Mesenteric fat pad (tissue), 1 donor: ENCODE results near the gene KLHL35. TPM values are rescaled to one million over a fixed set of nuclear protein-coding genes. Genes with fewer than 3 reads are reported as not detected.

Source experiments
- DNase-seq: peaks from one replicate; pipeline ENCODE4 v3.0.0-alpha.2; 2020; ENCODE audit warnings: low spot score
- long read RNA-seq: library from polyadenylated mRNA; unstranded; transcript quantifications from one replicate; pipeline ENCODE4 v2.0.0, GENCODE V29; 2020
- total RNA-seq: library from RNA; stranded (reverse); fragmentation: NEBNext Ultra II Directional; extraction: Animal tissue kit (Norgen Biotek cat#: 25700); gene quantifications from one replicate; pipeline ENCODE4 v1.2.1, GENCODE V29; 2021
- donor health status: DM: yes; HTN: yes; CAD: no.

The KLHL35 gene, protein sequence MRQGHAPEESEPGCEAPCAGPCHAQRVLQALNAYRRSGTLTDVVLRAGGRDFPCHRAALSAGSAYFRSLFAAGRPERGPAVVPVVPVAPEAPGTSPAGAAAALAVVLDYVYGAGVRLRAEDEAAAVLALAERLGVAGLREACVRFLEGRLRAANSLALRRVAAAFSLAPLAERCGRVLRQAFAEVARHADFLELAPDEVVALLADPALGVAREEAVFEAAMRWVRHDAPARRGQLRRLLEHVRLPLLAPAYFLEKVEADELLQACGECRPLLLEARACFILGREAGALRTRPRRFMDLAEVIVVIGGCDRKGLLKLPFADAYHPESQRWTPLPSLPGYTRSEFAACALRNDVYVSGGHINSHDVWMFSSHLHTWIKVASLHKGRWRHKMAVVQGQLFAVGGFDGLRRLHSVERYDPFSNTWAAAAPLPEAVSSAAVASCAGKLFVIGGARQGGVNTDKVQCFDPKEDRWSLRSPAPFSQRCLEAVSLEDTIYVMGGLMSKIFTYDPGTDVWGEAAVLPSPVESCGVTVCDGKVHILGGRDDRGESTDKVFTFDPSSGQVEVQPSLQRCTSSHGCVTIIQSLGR
- 0.61 TPM for total RNA-seq
- long read RNA-seq, partial matches to known transcripts, result 0 of 2 reads
- long read RNA-seq, other reads (novel, unspliced or antisense), result 2 of 2 reads

DNA sequence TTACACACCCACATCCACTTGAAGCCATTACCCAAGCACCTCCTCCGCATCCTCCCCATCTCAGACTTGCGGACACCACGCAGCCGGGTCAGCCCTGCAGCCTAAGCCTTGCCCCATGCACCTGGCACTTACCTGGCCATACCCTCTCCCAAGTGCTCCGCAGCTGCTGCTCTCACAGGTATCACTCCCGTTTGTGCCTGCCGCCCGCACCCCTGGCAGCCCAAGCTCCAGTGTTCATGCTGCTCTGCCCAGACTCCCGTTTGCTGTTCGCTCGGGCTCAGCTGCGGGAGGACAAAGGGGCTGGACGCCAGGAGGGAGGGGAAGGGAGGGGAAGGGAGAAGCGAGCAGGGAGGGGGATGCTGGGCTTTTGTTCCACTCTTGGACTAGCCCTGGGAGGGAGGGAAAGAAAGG, at the start of gene KLHL35:
TSS of gene KLHL35 (minus strand) at position 293 of the 411 bp plus-strand sequence. CDS start 2,574 bp downstream, outside the sequence.
- no peak for DNase-seq

DNA sequence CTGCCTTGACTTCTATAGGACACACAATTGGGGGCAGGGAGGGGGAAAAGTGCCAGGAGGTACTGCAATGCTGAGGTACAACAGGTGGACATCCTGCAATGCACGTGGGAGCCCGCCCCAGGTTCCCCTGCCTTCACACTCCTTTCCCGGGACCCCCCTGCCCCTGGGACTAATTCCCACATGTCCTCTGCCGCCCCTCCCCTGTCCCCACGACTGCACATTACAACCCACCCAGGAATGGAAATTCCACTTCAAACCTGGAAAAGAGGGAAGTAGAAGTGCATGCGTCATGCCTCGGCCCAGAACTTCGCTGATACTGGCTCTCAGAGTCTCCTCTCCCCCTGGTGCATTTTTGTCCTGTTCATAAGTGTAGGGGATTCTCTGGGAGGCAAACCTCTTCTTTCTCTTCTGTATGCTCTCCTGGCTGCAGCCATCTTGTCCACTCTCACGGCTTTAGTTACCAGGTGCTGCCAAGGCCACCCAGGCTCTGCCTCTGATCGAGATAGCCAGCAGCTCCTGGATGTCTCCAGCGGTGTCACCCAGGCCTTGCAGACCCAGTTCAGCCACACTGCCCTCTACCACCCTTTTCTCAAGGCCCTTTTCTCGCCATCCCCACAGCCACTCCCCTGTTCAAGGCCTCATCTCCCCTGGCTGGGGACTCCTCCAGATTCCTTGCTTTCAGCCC, 49.1 kb upstream of the KLHL35 start:
- DNase-seq, result no peak

DNA sequence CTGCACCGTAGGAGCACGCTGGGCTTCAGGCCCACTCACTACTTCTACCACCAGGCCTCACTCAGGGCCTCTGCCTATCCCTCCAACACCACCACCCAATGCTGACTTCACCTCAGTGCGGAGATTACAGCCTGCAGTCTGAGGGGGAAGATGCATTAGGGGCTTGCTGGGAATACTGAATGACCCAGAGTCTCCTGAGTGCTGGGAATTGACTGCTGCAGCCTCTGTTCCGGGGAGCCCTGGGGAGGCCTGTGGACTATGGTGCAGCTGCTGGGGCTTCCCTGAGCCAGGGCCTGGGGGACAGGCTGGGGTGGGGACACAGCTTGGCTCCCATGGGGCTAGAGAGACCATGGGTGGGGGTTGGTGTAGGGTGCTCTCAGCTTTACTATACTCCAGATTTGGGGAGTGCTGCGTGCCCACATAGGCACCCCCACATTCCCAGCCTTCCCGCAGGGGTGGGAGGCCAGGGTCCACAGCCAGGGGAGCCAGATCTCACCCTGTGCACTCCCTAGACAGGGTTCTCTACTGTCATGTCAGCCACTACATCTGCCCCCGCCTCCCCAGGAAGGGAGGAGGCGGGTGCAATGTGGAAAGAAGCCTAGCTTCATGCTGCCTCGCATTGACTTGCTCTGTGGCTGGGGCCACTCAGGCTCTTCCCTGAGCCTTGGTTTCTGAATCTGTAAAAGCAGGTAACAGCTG, 48.4 kb upstream of the KLHL35 start:
- no peak for DNase-seq

DNA sequence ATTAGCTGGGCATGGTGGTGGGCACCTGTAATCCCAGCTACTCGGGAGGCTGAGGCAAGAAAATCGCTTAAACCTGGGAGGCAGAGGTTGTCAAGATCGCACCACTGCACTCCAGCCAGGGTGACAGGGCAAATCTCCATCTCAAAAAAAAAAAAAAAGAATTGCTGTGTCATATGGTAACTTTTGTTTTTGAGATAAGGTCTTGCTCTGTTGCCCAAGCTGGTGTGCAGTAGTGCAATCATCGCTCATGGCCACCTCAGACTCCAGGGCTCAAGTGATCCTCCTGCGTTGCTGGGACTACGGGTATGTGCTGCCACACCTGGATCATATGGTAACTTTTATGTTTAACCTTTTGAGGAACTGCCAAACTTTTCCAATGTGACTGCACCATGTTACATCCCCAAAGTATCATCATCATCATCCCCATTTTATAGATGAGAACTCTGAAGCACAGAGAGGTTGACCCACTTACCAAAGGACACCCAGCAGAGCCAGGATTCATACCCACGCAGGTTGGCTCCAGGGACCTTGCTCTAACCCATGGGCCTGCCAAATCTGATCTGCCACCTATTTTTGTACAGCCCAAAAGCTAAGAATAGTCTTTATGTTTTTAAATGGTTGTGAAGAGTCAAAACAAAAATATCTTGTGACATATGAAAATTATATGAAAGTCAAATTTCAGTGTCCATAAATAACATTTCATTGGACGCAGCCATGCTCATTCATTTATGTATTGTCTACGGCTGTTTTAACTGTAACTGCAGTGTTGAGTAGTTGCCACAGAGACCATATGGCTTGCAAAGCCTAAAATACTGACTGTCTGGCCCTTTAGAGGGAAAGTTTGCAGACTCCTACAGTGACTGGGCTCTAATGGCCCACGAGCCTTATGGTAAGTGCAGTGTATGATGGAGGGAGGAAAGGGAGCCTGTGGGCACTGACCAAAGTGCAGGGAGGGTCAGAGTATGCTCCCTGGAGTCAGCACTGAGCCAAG, 47.5 kb upstream of the KLHL35 start:
- DNase-seq, result no peak

DNA sequence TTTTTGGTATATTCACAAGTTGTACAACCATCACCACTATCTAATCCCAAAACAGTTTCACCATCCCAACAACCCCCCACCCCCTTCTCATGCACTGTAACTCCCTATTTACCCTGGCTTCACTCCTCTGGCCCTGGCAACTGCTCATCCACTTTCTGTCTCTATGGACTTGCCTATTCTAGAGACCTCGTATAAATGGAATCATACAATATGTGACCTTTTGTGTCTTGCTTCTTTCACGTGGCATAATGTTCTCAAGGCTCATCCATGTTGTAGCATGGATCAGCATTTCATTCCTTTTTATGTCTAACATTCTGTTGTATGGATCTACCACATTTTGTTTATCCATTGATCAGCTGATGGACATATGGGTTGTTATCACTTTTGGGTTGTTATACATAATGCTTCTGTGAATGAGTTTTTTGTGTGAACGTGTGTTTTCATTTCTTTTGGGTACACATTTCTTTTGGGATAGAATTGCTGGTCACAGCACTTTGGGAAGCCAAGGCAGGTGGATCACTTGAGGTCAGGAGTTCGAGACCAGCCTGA, 46.7 kb upstream of the KLHL35 start:
- DNase-seq, result no peak

DNA sequence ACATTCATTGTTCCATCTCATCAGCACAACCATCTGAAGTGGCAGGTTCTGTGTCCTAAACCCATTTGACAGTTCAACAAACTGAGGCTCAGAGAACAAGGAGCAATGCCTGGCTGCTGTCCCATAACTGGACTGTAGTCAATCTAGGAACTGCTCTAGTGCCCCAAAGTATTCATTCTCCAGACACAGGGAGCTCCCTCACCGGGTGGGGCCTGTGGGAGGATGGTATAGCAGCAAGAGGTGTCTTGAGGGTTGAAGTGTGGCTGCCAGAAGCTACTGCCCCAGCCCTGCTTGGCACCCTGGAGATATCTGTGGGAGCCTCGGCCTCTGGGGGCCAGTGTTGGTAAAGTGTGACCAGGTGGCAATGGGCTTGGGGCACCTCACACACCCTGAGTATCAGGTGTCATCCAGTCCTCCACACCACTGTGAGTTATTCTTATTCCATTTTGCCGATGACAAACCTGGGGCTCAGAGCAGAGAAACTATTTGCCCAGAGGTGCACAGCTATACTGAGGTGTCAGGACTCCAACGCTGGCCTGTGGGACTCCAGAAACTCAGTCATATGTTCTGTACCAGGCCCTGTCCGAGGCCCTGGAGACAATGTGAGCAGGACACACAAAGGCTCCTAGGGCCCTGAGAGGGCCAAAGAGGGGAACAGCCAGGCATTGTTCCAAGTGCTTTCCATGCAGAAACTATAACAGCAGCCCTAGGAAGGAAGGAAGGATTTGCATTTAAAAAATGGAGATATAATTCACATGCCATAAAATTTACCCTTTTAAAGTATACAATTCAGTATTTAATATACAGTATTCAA, 46.0 kb upstream of the KLHL35 start:
- no peak for DNase-seq

DNA sequence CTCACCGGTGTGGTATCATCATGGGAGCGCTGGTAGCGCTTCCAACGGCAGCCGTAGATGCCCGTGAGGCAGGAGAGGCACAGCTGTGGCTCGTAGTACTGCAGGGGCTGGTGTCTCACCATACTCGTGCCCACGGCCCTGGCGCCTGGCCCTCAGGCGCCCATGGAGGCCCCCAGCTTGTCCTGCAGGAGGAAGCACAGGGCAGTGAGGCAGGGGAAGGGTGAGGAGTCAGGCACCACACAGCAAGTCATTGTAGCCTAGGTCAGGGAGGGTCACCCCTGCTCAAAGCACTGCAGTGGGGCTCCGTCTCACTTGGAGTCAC, 44.6 kb upstream of the KLHL35 start:
- DNase-seq, result no peak

DNA sequence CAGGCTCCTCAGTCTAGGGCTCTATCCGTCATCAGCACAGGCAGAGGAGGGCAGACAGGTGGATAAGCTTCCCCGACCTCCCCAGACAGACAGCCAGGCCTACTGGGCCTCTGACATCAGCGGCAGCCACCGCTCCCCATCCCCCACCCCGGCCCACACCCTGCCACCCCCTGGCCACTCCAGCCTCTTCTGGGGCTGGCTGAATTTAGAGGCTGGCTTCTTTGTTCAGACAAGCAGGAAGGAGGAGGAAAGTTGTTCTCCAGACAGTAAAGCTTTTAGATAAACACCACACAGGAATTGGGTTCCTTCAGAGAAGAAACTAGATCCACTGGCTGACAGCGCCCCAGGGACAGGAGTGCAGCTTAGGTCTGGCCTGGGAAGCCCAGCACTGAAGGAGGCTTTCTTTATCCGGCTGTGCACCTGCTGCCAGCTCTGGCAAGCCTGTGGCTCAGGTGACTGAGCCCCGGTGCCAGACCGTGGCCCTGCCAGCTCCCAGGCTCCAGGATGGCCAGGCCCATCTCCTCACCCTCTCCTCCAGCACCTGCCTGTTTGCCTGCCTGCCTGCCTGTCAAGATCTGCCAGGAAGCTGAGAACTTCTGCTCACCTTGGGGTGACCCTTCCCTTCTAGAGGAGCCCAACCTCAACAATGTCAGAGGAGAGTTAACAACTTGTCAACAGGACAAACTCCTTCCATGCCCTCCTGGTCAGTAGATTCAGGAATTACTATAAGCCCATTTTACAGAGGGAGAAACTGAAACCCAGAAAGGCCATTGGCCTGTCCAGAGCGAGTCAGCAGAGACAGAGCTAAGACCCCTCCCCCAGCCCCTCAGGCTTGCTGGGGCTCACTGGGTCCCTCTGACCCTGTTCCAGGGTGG, 44.0 kb upstream of the KLHL35 start:
- no peak for DNase-seq

DNA sequence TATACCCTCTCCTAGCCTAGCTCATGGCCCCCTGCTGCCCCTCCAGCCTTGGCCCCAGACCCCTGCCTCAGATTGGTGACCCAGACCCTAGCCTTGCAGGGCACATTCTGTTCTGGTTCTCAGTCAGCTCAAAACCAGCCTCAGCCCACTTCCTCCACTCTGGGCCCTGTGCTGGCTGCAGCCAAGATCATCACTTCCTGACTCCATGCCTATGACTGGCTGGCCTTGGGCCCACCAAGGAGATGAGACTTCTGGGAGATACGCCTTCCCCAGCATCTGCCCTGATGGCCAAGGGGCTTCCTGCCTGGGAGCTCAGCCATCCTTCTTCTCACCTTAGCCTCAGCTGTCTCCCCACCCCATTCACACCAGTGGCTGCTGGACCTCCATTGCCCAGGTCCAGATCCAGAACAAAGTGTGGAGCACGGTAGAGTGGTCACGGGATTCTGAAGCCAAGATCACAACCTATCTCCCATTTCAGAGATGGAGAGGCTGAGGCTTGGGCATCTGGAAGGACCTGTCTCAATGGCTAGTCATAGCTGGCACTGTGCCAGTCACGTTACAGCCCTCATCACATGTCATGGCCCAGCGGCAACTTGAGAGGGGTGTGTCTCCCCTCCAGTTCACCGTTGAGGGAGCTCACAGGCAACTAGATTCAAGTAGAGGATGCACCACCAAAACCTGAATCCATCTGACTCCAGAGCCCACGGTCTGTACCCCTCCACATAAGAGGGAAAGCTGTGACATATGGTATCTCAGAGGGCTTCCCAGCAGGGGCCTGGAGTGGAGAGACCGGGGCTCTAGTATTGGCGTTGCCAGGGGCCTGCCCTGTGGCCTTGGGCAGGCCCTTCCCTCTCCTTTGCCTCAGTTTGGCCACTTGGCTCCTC, 43.0 kb upstream of the KLHL35 start:
- DNase-seq, result no peak

DNA sequence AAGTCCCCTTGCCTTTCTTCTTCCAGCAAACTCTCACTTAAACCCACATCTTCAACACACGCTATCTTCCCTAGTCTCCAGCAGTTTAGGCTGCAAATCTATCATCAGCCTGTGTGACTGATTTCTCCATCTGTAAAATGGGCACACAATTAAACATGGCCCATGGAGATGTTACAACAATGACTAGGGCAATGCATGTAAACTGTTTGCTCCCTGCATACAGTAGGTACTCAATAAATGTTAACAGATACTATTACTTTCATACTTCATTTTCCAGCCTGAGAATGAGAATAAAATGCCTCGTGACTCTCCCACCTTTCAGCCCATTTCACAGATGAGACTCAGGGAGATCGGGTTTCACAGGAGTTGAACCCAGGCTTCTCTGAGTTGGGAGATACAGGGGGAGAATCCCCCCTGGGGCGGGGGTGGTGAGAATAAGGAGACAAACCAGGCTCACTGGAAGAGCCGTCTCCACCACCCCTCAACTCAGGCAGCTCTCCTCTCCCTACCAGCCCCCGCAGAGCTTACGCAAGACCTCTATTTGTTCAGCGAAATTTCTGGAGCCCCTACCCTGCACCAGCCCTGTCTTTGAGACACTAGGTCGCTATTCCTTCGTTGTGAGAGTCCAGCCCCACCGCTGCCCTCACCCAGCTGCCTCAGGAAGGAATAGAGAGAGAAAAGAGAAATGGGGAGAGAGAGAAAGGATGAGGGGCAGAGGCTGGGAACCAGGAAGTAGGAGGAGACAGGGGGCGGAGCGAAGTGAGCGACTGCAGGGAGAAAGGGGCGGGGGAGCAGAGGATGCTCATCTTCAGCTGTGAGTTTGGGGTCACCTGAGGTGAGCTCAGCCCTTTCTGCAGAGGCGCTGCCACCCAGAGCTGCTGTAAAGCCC, 42.1 kb upstream of the KLHL35 start:
- no peak for DNase-seq

DNA sequence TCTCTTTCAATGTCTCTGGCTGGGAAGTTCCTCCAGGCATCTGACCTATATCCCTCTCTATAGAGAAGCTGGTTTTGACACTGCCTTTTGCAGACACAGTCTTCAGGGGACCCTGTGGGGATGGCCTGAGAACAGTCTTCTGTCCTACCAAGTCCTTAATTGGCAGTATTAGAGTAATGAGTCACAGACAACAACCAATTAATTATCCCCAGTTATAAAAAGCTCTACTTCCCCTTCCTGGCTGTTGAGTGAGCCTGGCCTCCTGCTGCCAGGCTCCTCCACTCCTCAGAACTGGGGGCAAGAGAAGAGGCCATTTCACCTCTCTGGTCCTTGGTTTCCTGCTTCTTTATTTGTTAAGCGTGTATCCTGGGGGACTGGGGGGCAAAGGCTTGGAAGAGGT, 41.2 kb upstream of the KLHL35 start:
- DNase-seq, result no peak

DNA sequence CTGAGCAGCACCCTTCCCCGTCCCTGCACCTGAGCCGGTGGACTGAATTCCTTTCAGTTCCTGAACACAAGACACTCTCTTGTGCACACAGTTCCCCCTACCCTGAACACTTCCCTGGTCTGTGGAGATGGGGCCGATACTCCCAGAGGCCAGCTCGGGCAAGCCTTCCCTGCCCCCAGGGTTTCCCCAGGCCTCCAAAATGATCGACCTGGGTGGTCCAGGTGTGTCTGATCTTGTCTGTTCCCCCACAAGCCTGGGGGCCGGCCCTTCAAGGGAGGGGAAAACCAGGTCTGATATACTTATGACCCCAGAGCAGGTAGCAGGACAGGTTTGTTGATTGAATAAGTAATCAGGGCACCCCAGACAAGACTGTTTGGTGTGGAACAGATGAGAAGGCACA, 40.7 kb upstream of the KLHL35 start:
- no peak for DNase-seq

DNA sequence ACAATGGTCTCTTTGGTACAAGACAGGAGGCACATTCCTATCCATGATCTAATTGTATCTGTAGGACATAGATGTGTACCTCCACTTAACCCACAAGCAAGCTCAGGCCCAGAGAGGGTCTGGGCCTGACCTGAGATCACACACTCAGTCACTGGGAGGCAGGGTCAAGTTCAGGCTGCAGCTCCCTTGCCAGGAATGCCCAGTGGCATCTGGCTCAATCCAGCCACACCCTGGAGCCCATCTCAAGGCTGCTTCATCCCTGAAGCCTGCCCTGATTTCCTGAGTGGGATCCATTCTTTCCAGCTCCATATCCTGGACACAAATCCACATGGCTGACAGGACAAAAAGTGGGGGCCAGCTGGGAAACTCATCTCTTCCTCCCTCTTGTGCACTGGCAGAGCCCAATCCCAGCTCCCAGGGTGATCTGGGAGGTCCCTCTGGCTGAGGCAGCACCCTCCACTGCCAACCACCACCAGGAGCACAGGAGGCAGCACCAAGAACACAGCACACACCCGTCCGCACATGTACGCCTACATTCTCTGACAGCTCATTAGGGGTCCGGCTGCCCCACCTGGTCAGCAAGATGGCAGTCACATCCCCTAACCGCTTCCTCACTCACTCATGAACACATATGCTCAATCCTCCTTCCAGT, 39.2 kb upstream of the KLHL35 start:
- DNase-seq, result no peak

DNA sequence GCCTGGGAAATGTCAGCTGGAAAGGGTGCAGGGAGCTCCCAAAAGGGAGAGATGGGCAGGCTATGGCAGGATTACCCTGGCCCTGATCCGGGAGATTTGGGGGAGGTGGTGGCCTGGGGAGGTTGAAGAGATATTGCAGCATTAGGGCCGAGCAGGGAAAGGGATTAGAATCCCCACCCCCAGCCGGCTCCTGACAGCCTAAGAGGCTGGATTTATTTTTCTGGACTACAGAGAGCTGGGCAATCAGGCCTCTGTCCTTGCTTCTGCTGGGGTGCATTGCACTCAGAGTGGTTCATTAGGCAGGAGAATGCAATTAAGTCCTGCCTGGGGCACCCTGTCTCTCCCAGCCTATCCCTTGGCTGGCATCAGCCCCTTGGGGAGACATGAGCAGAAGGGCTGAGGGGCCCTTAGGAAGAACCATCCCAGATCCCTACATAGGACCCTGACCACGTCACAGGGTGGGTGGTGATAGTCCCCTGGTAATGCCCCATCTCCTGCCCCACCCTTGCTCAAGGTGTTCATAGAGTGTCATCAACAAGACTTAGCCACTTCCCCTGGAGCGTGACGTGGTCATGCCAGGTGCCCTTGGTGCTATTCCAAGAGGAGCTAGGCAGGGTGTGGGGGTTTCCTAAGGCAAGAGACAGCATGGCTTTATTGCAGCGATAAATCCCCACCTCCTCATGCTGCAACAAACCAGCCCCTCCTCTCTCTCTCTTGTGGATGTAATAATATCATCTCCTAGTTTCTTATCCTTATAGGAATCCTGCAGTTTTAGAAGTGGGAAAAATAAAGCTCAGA, 38.4 kb upstream of the KLHL35 start:
- DNase-seq, result no peak
